ENCODE data around the gene BCHE. TPM values are rescaled to one million over a fixed set of nuclear protein-coding genes. Genes with fewer than 3 reads are reported as not detected.

Gene BCHE
- total RNA-seq, 1 experiment from 2014 or later, result 1.7 TPM

DNA sequence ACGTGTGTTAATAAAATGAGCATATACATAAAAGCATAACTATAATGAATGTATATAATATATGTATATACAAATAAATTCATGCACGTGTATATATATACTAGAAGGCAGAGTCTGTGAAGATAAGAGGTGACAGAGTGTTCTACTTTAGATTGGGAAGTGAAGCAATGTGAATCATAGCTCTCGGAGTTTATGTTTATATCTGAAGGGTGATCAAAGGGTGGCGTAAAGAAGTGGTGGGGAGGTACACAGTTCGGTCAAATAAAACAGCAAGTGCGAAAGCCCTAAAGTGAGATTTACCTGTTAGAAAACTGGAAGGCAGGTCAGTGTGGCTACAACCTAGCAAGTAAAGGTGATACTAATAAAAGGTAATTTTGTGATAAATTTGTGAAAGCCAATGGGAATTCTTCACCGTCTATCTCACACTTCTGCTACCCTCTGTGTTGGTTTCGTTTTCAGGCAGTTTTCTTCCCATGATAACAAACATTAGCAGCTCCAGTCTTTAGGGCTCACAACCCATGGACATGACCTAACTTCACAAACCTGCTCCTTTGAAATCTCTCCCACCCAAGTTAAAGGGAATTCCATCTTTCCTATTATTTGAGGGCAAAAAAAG lies 46.7 kb upstream of the BCHE start:
- POLR2A ChIA-PET, result no interaction called here
- DNase-seq (ENCODE audit: low spot score) (no peak), ATAC-seq (no peak)
- Mint-ChIP-seq H3K4me3 (no peak overlapping the region), H3K4me1 (peaks cover 23% of the 10 kb centered on the region), H3K9me3 (0 out of 2 replicates have a peak, but pooled peaks cover 3% of the 10 kb centered on the region), H3K27ac (no peak overlapping the region; the same call in 1 of the 2 replicates), H3K27me3 (ENCODE audit: low read depth) (no peaks in the 10 kb centered on the region), H3K36me3 (peaks cover 3% of the 10 kb centered on the region)
- TF ChIP-seq ZNF512 (CRISPR knock-in tag; IDR thresholded peaks at IDR 0.05; ENCODE audit: borderline replicate concordance) (no peak), SP1 (CRISPR knock-in tag; conservative IDR thresholded peaks at IDR 0.05) (no peak), ZNF263 (CRISPR knock-in tag; IDR thresholded peaks at IDR 0.05; ENCODE audit: low read depth) (no peak), HMGA2 (CRISPR knock-in tag; IDR thresholded peaks at IDR 0.05) (no peak), ZNF232 (CRISPR knock-in tag; IDR thresholded peaks at IDR 0.05) (no peak), GABPB1 (CRISPR knock-in tag; IDR thresholded peaks at IDR 0.05) (no peak), TEAD4 (CRISPR knock-in tag; IDR thresholded peaks at IDR 0.05) (no peak), TCF7 (CRISPR knock-in tag; IDR thresholded peaks at IDR 0.05; ENCODE audit: low read depth) (no peak), ATF6 (CRISPR knock-in tag; IDR thresholded peaks at IDR 0.05) (no peak), ZNF532 (CRISPR knock-in tag; IDR thresholded peaks at IDR 0.05; ENCODE audit: borderline replicate concordance) (no peak), FOXK1 (CRISPR knock-in tag; IDR thresholded peaks at IDR 0.05) (no peak), IRF2 (CRISPR knock-in tag; IDR thresholded peaks at IDR 0.05; ENCODE audit: borderline replicate concordance, low read depth) (no peak), ZNF219 (CRISPR knock-in tag; IDR thresholded peaks at IDR 0.05; ENCODE audit: borderline replicate concordance) (no peak), TEAD1 (CRISPR knock-in tag; IDR thresholded peaks at IDR 0.05) (no peak)
- TF ChIP-seq, protein P1, sequence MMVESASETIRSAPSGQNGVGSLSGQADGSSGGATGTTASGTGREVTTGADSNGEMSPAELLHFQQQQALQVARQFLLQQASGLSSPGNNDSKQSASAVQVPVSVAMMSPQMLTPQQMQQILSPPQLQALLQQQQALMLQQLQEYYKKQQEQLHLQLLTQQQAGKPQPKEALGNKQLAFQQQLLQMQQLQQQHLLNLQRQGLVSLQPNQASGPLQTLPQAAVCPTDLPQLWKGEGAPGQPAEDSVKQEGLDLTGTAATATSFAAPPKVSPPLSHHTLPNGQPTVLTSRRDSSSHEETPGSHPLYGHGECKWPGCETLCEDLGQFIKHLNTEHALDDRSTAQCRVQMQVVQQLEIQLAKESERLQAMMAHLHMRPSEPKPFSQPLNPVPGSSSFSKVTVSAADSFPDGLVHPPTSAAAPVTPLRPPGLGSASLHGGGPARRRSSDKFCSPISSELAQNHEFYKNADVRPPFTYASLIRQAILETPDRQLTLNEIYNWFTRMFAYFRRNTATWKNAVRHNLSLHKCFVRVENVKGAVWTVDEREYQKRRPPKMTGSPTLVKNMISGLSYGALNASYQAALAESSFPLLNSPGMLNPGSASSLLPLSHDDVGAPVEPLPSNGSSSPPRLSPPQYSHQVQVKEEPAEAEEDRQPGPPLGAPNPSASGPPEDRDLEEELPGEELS (CRISPR knock-in tag; IDR thresholded peaks at IDR 0.05), result no peak
- TF ChIP-seq, protein P2, sequence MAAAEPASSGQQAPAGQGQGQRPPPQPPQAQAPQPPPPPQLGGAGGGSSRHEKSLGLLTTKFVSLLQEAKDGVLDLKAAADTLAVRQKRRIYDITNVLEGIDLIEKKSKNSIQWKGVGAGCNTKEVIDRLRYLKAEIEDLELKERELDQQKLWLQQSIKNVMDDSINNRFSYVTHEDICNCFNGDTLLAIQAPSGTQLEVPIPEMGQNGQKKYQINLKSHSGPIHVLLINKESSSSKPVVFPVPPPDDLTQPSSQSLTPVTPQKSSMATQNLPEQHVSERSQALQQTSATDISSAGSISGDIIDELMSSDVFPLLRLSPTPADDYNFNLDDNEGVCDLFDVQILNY (CRISPR knock-in tag; IDR thresholded peaks at IDR 0.05), result no peak
- TF ChIP-seq, protein P3, sequence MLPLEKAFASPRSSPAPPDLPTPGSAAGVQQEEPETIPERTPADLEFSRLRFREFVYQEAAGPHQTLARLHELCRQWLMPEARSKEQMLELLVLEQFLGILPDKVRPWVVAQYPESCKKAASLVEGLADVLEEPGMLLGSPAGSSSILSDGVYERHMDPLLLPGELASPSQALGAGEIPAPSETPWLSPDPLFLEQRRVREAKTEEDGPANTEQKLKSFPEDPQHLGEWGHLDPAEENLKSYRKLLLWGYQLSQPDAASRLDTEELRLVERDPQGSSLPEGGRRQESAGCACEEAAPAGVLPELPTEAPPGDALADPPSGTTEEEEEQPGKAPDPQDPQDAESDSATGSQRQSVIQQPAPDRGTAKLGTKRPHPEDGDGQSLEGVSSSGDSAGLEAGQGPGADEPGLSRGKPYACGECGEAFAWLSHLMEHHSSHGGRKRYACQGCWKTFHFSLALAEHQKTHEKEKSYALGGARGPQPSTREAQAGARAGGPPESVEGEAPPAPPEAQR (CRISPR knock-in tag; IDR thresholded peaks at IDR 0.05), result no peak
- CTCF ChIA-PET, result no interaction called here
